Activated CD8-positive, alpha-beta memory T cell treated with anti-CD3 and anti-CD28 coated beads, Interleukin-2, amount 50 U/mL, for 1 hour (primary cell): ENCODE results near the gene CBY2.

ENCODE experiments used
- DNase-seq: peaks from one replicate; pipeline ENCODE4 v3.0.0-alpha.2; 2020; ENCODE audit errors: extremely low read depth

The CBY2 gene

GRCh38 chr13:45700971-45701900, 884 bp upstream of the CBY2 start:
- DNase-seq: no peak

GRCh38 chr13:45702869-45703391, 810 bp downstream of the CBY2 start:
- DNase-seq: no peak

DNA sequence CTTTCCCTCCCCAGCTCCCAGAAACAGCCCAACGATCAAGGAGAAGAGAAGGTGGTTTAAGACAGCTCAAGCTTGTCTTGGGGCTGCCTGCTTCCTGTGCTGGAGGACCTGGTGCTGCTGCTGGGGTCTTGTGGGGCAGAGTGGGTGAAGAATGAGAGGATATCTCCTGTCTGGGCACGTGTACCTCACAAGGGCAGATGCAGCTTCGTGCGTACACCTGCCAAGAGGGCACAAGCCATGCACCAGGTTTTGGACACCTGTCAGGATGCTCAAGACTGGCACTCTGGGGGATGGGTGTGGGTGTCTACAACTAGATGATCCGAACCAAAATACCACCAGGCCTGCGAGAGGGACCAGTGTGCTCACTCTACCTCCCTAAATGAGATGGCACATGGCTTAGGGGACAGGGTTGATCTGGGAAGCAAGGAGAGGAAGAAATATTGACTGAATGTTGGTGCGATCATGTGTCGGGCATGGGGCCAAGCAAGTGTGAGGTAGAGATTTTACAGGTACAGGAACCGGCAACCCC, 2.2 kb downstream of the CBY2 start:
- DNase-seq: no peak

- no peak for DNase-seq
These were observed 3.0 kb downstream of the CBY2 start for GRCh38 chr13:45704854-45705695.

DNA sequence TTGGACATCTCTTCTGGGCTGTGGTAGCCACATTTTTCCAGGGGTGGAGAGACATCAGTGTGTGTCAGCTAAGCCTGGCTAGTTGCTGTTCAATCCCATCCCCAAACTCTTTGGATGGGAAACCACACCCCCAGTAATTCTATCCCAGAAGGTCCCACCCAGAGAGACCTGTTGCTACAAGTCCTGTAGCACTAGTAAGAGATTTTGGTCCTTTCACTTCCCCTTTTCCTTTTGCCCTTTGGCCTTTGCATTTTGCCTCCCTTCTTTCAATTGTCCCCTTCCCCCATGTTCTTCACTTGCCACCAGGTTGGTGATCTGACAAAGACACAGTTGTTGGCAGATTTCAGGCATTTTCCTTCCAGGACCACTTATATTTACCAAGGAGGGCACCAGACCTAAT, 3.8 kb downstream of the CBY2 start:
- no peak for DNase-seq

GRCh38 chr13:45707516-45708100, 5.5 kb downstream of the CBY2 start:
- no peak for DNase-seq

GRCh38 chr13:45711951-45712350, 9.8 kb downstream of the CBY2 start:
- DNase-seq: no peak

- no peak for DNase-seq
These were observed 11.1 kb downstream of the CBY2 start for GRCh38 chr13:45713106-45713690.

DNA sequence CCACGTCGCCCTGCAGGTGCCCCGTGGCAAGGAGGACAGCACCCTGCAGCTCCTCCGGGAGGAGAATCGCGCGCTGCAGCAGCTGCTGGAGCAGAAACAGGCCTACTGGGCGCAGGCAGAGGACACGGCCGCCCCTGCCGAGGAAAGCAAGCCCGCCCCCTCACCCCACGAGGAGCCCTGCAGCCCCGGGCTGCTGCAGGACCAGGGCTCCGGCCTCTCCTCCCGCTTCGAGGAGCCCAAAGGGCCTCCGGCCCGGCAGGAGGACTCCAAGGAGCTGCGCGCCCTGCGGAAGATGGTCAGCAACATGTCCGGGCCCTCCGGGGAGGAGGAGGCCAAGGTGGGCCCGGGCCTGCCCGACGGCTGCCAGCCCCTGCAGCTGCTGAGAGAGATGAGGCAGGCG, 11.6 kb downstream of the CBY2 start:
- DNase-seq: no peak

DNA sequence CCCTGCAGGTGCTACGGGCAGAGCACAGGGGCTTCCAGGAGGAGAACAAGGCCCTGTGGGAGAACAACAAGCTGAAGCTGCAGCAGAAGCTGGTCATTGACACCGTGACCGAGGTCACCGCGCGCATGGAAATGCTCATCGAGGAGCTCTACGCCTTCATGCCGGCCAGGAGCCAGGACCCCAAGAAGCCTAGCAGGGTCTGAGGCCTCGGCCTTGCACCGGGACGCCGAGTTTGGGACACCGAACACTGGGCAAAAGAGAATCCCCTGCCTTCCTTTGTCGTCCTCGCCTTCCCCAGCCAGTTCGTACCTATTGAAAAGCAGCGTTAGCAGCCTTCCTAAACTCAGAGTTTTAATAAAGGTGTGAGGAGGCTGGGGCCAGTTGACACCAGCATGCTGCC, 12.1 kb downstream of the CBY2 start:
- DNase-seq: no peak

DNA sequence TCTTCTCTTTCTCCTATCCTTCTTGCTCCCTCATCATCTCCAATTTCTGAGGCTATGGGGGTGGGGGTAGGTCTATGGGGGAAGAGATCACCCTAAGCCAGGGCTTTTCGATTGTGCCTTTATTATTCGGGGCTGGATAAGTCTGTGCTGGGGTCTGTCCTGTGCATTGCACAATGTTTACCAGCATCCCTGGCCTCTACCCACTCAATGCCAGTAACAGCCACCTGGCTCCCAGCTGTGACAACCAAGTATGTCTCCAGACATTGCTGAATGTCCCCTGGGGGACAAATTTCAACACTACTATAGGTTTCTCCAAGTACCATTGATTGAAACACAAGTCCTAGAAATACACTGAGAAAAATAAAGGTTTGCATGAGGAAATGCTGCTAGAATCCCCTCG, 13.2 kb downstream of the CBY2 start:
- no peak for DNase-seq

DNA sequence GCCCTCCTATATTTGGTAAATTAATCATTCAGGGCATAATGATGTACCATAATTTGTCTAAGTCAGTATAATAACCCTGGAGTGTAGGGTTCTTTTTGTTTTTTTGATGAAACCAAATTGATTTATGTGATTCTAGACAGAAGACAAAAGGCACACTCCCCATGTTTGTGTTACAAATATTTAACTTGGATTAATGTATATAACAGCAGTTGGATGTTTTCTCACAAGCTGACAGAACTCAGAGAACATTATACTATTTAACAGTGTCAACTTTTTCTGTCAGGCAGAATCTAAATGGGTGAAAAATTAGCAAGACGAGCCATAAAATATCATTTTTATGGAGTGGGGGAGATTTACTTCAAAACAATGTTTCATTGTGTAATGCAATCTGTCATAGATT, 15.2 kb downstream of the CBY2 start:
- no peak for DNase-seq

DNA sequence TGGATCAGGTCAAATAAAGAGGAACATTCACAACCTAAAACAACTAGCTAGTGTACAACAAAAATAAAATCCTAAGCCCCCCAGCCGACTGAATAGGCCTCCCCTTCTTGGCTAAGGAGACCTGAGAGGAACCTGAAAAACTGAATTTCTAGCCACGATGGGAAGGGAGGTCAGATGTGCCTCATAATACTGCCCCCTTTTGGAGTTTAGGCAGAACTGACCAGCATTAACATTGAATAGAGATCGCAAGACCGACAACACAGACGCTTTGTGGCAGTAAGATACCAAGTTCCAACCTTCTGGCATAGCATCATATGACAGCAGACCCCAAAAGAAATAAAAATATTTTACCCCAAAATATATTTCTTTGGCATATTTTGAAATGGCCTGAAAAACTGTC, 15.9 kb downstream of the CBY2 start:
- DNase-seq: no peak

GRCh38 chr13:45718992-45719391, 16.9 kb downstream of the CBY2 start:
- DNase-seq: no peak

DNA sequence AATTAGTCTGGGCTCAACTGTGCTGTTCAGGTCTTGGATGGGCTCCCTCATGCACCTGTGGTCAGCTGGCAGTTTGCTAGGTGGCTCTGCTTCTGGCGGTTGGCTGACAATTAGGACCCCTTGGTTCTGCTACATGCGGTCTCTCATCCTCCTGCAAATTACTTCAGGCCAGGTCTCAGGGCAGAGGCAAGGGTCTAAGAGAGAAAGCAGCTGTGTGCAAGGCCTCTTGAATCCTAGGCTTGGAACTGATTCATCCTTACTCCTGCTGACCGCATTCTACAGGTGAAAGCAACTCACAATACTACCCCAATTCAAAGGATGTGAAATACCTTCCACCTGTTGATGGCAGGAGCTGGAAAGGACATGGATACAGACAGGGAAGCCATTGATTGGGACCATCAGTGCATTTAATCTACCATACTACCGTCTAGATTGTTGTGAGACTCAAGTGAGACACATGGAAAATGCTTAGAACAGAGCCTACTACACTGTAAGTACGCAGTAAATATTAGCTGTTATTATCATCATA, 19.1 kb downstream of the CBY2 start:
- DNase-seq: no peak

GRCh38 chr13:45723798-45724197, 21.7 kb downstream of the CBY2 start:
- DNase-seq: no peak

GRCh38 chr13:45728759-45729158, 26.6 kb downstream of the CBY2 start:
- no peak for DNase-seq

DNA sequence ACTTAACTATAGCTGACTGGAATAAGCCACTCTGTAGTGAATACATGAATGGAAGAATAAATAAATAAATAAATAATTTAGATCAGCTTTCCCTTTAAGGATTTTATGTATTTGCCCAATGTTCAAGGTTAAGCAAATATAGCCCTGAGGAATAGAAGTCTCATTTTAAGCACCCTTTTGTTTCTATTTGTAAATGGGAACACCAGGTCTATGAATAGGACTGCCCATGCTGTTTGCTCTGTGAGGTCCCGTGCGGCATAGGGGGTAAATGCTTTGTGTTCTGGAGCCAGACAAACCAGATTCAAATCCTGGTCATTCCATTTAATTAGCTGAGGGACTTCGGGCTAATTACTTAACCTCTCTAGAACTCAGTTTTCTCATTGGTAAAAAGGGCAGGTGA, 29.3 kb downstream of the CBY2 start:
- DNase-seq: no peak

GRCh38 chr13:45732916-45733315, 30.8 kb downstream of the CBY2 start:
- DNase-seq: no peak

- DNase-seq: no peak
These were observed 31.2 kb downstream of the CBY2 start for GRCh38 chr13:45733361-45733760.

GRCh38 chr13:45737571-45738017, 35.5 kb downstream of the CBY2 start:
- DNase-seq: no peak
